GM23338 (cell line): ENCODE data around the gene IRF1. TPM values are rescaled to one million over a fixed set of nuclear protein-coding genes. Genes with fewer than 3 reads are reported as not detected.

Source experiments
- ATAC-seq: fragments of 200-7000 bp; cut with Tn5 transposase; 3 replicates; pipeline ENCODE4 v1.9.1; 2020
- DNase-seq: peaks from one replicate; pipeline ENCODE4 v3.0.0-alpha.2; 2015; ENCODE audit warnings: low spot score
- H2AFZ ChIP-seq: fragments of 200-600 bp; sonication (generic); 2 replicates; pipeline ENCODE4 v1.8.0; 2016; ENCODE audit warnings: antibody characterized with exemption, mild to moderate bottlenecking, moderate library complexity
- H3F3A ChIP-seq: fragments of 200-600 bp; sonication (generic); replicated peaks from 2 replicates; pipeline ENCODE4 v1.8.0; 2017; ENCODE audit warnings: antibody characterized with exemption, mixed run types, low read depth
- H3K27ac ChIP-seq: fragments of 200-600 bp; sonication (generic); 2 replicates; pipeline ENCODE4 v1.6.1; 2016; ENCODE audit warnings: low read depth
- H3K27me3 ChIP-seq: fragments of 200-600 bp; sonication (generic); 2 replicates; pipeline ENCODE4 v1.8.0; 2016; ENCODE audit warnings: mild to moderate bottlenecking, mixed run types, moderate library complexity; ENCODE audit not compliant: insufficient read depth
- H3K36me3 ChIP-seq: fragments of 200-600 bp; sonication (generic); 2 replicates; pipeline ENCODE4 v1.8.0; 2016; ENCODE audit warnings: mild to moderate bottlenecking; ENCODE audit not compliant: insufficient read depth
- H3K4me1 ChIP-seq: fragments of 200-600 bp; sonication (generic); 2 replicates; pipeline ENCODE4 v1.8.0; 2016; ENCODE audit warnings: mild to moderate bottlenecking, moderate library complexity; ENCODE audit not compliant: insufficient read depth
- H3K4me2 ChIP-seq: fragments of 200-600 bp; sonication (generic); 2 replicates; pipeline ENCODE4 v1.7.1; 2017; ENCODE audit warnings: mixed run types
- H3K4me3 ChIP-seq: fragments of 200-600 bp; sonication (generic); 2 replicates; pipeline ENCODE4 v1.6.1; 2016; ENCODE audit warnings: mixed run types
- H3K79me2 ChIP-seq: fragments of 200-600 bp; sonication (generic); replicated peaks from 2 replicates; pipeline ENCODE4 v1.8.0; 2017; ENCODE audit warnings: mild to moderate bottlenecking; ENCODE audit not compliant: insufficient read depth
- H3K9me2 ChIP-seq: fragments of 200-600 bp; sonication (generic); 2 replicates; pipeline ENCODE4 v1.8.0; 2017; ENCODE audit not compliant: insufficient read depth
- H4K20me1 ChIP-seq: fragments of 200-600 bp; sonication (generic); replicated peaks from 2 replicates; pipeline ENCODE4 v1.8.0; 2017; ENCODE audit warnings: mild to moderate bottlenecking; ENCODE audit not compliant: insufficient read depth
- H3K27ac Mint-ChIP-seq: 2 replicates; pipeline ENCODE4 v1.8.0; 2020; ENCODE audit warnings: inconsistent platforms, mild to moderate bottlenecking, moderate library complexity, mixed read lengths
- H3K27me3 Mint-ChIP-seq: 3 replicates; pipeline ENCODE4 v1.8.0; 2022; ENCODE audit warnings: low read depth, mild to moderate bottlenecking, moderate library complexity, mixed read lengths, inconsistent platforms; ENCODE audit not compliant: insufficient read depth, poor library complexity
- H3K36me3 Mint-ChIP-seq: 3 replicates; pipeline ENCODE4 v1.8.0; 2021; ENCODE audit warnings: low read depth, mild to moderate bottlenecking, inconsistent platforms, moderate library complexity, mixed read lengths
- H3K4me1 Mint-ChIP-seq: 3 replicates; pipeline ENCODE4 v1.8.0; 2020; ENCODE audit warnings: mild to moderate bottlenecking, inconsistent platforms, mixed read lengths
- H3K4me3 Mint-ChIP-seq: 3 replicates; pipeline ENCODE4 v1.8.0; 2021; ENCODE audit warnings: moderate library complexity, mild to moderate bottlenecking, inconsistent platforms, mixed read lengths
- H3K9me3 Mint-ChIP-seq: 3 replicates; pipeline ENCODE4 v1.8.0; 2020; ENCODE audit warnings: moderate library complexity, mild to moderate bottlenecking, inconsistent platforms, mixed read lengths
- EZH2 ChIP-seq: fragments of 200-600 bp; sonication (generic); IDR thresholded peaks from one replicate; pipeline ENCODE4 v1.8.0; 2017; ENCODE audit warnings: antibody characterized with exemption, mild to moderate bottlenecking, low read depth; ENCODE audit not compliant: unreplicated experiment
- JUNB ChIP-seq: IDR thresholded peaks from one replicate; pipeline ENCODE4 v1.6.1; 2016; ENCODE audit warnings: antibody characterized with exemption; ENCODE audit not compliant: unreplicated experiment
- NANOG ChIP-seq: IDR thresholded peaks from 2 replicates; pipeline ENCODE4 v1.6.1; 2016; ENCODE audit warnings: antibody characterized with exemption, borderline replicate concordance
- STAT1 ChIP-seq: IDR thresholded peaks from one replicate; pipeline ENCODE4 v1.6.1; 2016; ENCODE audit warnings: antibody characterized with exemption; ENCODE audit not compliant: unreplicated experiment
- polyA plus RNA-seq: library from polyadenylated mRNA; unstranded; fragments of >200 nt; fragmentation: Nextera tagmentation; extraction: Ambion mirVana; gene quantifications from 2 replicates; pipeline ENCODE4 v1.2.1, GENCODE V29; 2016
- total RNA-seq: library from RNA; depleted of rRNA; stranded (reverse); fragments of >200 nt; shearing (Covaris generic); gene quantifications from 2 replicates; pipeline ENCODE4 v1.2.3, GENCODE V29; 2014
- TF ChIP-seq, protein P1 (sequence below): IDR thresholded peaks from one replicate; pipeline ENCODE4 v1.6.1; 2018; ENCODE audit warnings: antibody characterized with exemption; ENCODE audit not compliant: unreplicated experiment
- TF ChIP-seq, protein P2 (sequence below), 2 experiments: fragments of 200-600 bp in 1 of 2; sonication (generic) in 1 of 2; conservative IDR thresholded peaks; 2 replicates each; pipeline versions ENCODE4 v1.5.1 to v1.6.1; 2016 to 2017; ENCODE audit warnings: antibody characterized with exemption in 2 of 2, low read depth in 2 of 2, mild to moderate bottlenecking in 2 of 2, moderate library complexity in 1 of 2

IRF1 gene
- total and polyA plus RNA-seq, 2 experiments from 2014 or later = 6.9 to 8.6 TPM

DNA sequence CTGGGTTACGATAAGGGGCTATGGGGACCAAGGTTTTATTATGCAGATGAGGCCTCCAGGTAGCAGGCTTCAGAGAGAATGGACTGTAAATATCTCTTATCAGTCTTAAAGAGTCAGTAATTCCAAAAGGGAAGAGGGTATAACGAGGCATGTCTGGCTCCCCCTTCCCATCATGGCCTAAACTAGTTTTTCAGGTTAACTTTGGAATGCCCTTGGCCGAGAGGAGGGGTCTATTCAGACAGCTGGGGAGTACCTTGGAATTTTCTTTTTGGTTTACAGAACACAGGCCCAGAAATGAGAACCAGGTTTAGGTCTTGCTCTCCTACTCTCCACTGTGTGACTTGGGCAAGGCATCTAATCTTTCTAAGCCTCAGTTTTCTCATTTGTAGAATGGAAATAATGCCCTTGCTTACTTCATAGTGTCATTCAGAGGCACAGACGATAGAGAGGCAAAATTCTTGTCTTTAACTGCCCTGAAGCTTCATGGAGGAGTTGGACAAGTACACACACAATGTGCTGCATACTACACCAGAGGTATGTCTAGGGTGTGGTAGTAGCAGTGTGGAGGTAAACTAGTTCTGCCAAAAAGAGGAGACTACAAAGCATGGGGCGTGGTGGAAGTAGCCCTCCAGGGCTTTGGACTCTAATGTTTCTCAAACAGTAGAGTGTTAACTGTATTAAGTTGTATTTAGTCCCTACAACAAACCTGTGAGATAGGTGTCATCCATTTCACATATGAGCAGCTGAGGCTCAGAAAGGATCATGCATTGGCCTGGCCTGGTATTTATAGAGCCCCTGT lies 45.5 kb downstream of the IRF1 start:
- TF ChIP-seq, protein P1, sequence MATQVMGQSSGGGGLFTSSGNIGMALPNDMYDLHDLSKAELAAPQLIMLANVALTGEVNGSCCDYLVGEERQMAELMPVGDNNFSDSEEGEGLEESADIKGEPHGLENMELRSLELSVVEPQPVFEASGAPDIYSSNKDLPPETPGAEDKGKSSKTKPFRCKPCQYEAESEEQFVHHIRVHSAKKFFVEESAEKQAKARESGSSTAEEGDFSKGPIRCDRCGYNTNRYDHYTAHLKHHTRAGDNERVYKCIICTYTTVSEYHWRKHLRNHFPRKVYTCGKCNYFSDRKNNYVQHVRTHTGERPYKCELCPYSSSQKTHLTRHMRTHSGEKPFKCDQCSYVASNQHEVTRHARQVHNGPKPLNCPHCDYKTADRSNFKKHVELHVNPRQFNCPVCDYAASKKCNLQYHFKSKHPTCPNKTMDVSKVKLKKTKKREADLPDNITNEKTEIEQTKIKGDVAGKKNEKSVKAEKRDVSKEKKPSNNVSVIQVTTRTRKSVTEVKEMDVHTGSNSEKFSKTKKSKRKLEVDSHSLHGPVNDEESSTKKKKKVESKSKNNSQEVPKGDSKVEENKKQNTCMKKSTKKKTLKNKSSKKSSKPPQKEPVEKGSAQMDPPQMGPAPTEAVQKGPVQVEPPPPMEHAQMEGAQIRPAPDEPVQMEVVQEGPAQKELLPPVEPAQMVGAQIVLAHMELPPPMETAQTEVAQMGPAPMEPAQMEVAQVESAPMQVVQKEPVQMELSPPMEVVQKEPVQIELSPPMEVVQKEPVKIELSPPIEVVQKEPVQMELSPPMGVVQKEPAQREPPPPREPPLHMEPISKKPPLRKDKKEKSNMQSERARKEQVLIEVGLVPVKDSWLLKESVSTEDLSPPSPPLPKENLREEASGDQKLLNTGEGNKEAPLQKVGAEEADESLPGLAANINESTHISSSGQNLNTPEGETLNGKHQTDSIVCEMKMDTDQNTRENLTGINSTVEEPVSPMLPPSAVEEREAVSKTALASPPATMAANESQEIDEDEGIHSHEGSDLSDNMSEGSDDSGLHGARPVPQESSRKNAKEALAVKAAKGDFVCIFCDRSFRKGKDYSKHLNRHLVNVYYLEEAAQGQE = no peak
- TF ChIP-seq STAT1 = no peak
- TF ChIP-seq NANOG = no peak
- no peak for TF ChIP-seq EZH2
- H3K9me2 ChIP-seq = peaks cover 2% of the 10 kb centered on the region; the same call in 1 of the 2 replicates
- H3K27ac Mint-ChIP-seq = peak overlapping the region; percentile 61; the same call in 1 of the 2 replicates
- H3K27me3 ChIP-seq = no peaks in the 10 kb centered on the region
- peaks cover 10% of the 10 kb centered on the region for H3K36me3 Mint-ChIP-seq
- no peak overlapping the region for H3K27ac ChIP-seq
- no peaks in the 10 kb centered on the region for H3F3A ChIP-seq
- H4K20me1 ChIP-seq = no peaks in the 10 kb centered on the region
- no peaks in the 10 kb centered on the region for H3K36me3 ChIP-seq
- DNase-seq (no peak), ATAC-seq (peak; percentile 17; the same call in 1 of the 3 replicates)
- H3K27me3 Mint-ChIP-seq = peaks cover 17% of the 10 kb centered on the region
- peaks cover 10% of the 10 kb centered on the region for H3K9me3 Mint-ChIP-seq
- H3K79me2 ChIP-seq = no peaks in the 10 kb centered on the region
- no peak overlapping the region for H3K4me3 ChIP-seq
- H3K4me1 Mint-ChIP-seq = peaks cover 20% of the 10 kb centered on the region
- no peak overlapping the region for H3K4me3 Mint-ChIP-seq
- no peak overlapping the region; the same call in 1 of the 2 replicates for H3K4me2 ChIP-seq
- no peak overlapping the region; the same call in 1 of the 2 replicates for H2AFZ ChIP-seq
- H3K4me1 ChIP-seq = peaks cover 14% of the 10 kb centered on the region

DNA sequence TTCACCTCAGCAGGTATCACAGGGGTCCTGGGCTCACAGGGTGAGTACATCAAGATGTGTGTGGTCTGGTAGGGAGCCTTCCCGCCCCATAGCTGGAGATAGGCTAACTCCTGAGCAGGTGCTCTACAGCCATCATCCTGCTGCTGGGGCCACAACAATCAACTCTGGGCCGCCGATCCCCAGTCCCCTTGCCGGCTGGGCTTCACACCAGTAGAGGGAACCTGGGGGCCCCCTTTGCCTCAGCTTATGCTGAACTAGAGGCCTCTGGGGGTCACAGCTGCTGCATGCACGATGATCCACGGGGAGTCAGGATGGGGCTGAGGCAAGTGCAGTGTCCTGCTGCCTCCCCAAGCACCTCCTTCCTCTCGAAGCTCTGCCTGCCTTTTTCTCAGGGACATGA lies 46.5 kb downstream of the IRF1 start:
- Histone ChIP-seq H3F3A (no peaks in the 10 kb centered on the region), H3K27me3 (no peaks in the 10 kb centered on the region), H3K4me2 (no peak overlapping the region), H4K20me1 (no peaks in the 10 kb centered on the region), H3K4me1 (peaks cover 14% of the 10 kb centered on the region), H2AFZ (no peak overlapping the region), H3K4me3 (no peak overlapping the region), H3K9me2 (peaks cover 2% of the 10 kb centered on the region; the same call in 1 of the 2 replicates), H3K27ac (no peak overlapping the region), H3K36me3 (no peaks in the 10 kb centered on the region), H3K79me2 (no peaks in the 10 kb centered on the region)
- Mint-ChIP-seq H3K4me3 (no peak overlapping the region), H3K36me3 (peaks cover 10% of the 10 kb centered on the region), H3K4me1 (peaks cover 20% of the 10 kb centered on the region), H3K27me3 (peaks cover 17% of the 10 kb centered on the region), H3K9me3 (peaks cover 10% of the 10 kb centered on the region), H3K27ac (no peak overlapping the region)
- peak; percentile 25; the same call in 1 of the 3 replicates for ATAC-seq
- DNase-seq = no peak
- TF ChIP-seq, protein P2, sequence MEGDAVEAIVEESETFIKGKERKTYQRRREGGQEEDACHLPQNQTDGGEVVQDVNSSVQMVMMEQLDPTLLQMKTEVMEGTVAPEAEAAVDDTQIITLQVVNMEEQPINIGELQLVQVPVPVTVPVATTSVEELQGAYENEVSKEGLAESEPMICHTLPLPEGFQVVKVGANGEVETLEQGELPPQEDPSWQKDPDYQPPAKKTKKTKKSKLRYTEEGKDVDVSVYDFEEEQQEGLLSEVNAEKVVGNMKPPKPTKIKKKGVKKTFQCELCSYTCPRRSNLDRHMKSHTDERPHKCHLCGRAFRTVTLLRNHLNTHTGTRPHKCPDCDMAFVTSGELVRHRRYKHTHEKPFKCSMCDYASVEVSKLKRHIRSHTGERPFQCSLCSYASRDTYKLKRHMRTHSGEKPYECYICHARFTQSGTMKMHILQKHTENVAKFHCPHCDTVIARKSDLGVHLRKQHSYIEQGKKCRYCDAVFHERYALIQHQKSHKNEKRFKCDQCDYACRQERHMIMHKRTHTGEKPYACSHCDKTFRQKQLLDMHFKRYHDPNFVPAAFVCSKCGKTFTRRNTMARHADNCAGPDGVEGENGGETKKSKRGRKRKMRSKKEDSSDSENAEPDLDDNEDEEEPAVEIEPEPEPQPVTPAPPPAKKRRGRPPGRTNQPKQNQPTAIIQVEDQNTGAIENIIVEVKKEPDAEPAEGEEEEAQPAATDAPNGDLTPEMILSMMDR (conservative IDR thresholded peaks at IDR 0.05; ENCODE audit: low read depth in 2 of 2) = no peak; a peak in 1 of 4 replicates
- TF ChIP-seq, protein P1 = no peak
- TF ChIP-seq NANOG (no peak), JUNB (no peak), STAT1 (no peak)
